GM18511 (cell line): Measurements from ENCODE around the gene ASB14.
"Not testable (repeated sequence)": the region's sequence is repeated elsewhere in the genome, so short reads cannot be mapped to it uniquely, and the experiment has no call there.

Source experiments
- ATAC-seq: cut with Tn5 transposase; IDR thresholded peaks from one replicate; pipeline ENCODE4 v1.9.1; 2021; ENCODE audit warnings: mild to moderate bottlenecking, moderate library complexity; ENCODE audit not compliant: unreplicated experiment

ASB14 gene

DNA sequence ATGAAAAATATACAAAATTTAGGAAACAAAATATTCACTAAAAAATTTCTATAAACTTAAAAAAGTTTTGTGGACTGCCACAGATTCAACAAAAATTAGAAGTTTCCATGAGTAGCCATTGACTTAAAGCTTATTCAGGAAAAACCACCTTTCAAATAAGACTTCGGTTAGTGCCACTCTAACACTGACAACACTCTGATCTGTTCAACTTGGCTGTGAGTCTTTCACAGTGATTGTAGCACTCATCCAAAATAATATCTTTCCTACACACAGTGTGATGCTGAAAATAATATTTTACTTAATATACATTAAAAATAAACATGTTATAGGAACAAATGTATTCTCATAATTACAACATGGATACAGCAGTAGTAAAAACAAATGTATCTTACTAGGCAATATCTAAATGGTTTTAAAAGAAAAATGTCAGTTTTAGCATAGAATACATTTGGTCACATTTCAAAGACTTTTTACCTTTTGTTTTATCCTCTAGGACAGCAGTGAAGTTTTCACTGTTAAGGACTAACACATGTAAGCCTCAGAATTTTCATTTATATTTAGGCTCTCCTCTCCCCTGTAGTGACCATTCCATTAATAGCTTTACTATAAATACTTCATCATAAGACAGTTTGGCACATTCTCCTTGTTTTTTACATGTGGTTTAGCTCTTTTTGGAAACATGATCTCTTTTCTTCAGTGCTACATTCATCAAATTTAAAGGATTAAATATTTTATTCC, at the start of gene ASB14:
Gene ASB14 (minus strand): TSS at position 527 of the 738 bp plus-strand sequence. CDS start 652 bp downstream, outside the sequence.
- no peak for ATAC-seq

DNA sequence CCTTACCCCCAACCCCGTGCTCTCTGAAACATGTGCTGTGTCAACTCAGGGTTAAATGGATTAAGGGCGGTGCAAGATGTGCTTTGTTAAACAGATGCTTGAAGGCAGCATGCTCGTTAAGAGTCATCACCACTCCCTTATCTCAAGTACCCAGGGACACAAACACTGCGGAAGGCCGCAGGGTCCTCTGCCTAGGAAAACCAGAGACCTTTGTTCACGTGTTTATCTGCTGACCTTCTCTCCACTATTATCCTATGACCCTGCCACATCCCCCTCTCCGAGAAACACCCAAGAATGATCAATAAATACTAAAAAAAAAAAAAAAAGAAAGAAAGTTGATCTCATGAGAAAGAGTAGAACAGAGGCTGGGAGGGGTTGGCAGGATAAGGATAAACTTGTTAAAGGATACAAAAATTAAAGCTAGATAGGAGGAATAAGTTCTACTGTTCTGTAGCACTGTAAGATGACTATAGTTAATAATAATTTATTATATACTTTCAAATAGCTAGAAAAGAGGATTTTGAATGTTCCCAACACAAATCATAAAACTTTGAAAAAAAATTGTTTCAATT, 46.7 kb upstream of the ASB14 start:
- ATAC-seq, result not testable (repeated sequence)

DNA sequence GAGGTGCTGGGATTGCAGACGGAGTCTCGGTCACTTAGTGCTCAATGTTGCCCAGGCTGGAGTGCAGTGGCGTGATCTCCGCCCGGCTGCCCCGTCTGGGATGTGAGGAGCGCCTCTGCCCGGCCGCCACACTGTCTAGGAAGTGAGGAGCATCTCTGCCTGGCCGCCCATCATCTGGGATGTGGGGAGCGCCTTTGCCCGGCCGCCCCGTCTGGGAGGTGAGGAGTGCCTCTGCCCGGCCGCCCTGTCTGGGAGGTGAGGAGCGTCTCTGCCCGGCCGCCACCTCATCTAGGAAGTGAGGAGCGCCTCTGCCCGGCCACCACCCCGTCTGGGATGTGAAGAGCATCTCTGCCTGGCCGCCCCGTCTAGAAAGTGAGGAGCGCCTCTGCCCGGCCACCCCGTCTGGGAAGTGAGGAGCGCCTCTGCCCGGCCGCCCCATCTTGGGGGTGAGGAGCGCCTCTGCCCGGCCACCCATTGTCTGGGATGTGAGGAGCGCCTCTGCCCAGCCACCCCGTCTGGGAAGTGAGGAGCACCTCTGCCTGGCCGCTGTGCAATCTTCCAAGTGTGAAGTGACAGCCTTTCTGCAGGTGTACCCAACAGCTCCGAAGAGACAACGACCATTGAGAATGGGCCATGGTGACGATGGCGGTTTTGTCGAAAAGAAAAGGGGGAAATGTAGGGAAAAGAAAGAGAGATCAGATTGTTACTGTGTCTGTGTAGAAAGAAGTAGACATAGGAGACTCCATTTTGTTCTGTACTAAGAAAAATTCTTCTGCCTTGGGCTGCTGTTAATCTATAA, 46.0 kb upstream of the ASB14 start:
- not testable (repeated sequence) for ATAC-seq

DNA sequence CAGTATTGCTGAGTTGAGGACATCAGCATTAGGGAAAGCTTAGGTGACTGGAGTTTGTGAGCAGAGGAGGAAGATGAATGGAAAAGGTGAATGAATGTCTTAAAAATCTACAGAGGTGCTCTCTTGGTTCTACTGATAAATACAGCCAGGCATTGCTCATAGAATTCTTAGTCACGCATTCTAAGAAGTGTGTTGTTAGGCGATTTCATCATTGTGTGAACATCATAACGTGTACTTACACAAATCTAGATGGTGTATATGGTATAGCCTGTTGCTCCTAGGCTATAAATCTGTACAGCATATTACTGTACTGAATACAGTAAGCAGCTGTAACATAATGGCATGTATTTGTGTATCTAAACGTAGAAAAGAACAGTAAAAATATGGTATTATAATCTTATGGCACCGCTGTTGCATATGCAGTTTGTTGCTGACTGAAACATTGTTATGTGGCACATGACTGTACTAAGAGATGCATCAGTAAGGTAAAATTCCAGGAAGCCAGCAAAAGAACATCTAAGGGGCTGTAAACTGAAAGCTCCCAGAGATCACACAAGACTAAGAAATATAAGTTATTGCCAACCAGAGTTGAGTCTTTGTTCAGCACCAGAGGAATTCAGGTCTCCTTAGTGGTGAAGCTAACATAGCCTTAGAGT, 42.9 kb upstream of the ASB14 start:
- ATAC-seq, result no peak

DNA sequence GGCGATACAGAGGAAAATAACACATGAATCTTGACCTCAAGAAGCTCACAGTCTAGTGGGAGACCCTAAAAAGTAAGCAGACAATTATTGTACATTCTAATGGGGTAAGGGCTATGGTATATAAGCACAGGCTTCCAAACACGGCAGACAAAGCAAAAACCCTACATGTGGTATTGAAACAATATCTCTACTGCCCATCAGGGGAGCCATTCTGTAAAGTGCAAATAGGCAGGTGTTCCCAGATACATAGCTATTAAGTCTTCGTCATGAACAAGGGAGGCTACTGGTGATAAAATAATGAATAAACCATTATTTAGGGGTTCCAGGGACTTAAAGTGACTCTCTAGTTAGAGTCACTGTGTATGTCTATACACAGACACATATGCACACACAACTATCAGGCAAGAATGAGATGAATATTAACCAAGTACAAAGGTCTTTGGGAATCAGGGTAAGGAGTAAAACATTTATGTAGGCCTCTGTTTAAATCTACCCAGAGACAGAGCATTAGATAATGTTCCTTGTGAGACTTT, 38.7 kb upstream of the ASB14 start:
- ATAC-seq, result no peak

DNA sequence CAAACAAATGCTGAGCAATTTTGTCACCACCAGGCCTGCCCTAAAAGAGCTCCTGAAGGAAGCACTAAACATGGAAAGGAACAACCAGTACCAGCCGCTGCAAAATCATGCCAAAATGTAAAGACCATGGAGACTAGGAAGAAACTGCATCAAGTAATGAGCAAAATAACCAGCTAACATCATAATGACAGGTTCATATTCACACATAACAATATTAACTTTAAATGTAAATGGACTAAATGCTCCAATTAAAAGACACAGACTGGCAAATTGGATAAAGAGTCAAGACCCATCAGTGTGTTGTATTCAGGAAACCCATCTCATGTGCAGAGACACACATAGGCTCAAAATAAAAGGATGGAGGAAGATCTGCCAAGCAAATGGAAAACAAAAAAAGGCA, 34.0 kb upstream of the ASB14 start:
- not testable (repeated sequence) for ATAC-seq

DNA sequence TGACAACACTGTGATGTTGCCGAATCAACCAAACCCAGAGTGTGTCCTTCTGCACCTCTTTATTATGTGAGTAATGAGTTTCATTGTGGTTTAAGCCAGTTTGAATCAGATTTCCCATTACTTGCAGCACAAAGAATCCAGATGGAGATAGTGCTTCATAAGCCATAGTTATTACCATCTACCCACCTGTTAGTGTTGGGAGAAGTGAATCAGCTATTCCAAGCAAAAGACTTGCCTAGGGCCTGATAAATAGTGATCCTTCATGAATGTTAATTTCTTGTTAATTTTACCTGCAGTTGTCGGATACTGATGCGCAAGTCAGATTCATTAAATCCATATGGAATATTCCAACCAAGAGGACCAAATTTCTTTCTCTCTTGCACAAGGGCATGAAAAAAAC, 21.7 kb upstream of the ASB14 start:
- ATAC-seq, result no peak

DNA sequence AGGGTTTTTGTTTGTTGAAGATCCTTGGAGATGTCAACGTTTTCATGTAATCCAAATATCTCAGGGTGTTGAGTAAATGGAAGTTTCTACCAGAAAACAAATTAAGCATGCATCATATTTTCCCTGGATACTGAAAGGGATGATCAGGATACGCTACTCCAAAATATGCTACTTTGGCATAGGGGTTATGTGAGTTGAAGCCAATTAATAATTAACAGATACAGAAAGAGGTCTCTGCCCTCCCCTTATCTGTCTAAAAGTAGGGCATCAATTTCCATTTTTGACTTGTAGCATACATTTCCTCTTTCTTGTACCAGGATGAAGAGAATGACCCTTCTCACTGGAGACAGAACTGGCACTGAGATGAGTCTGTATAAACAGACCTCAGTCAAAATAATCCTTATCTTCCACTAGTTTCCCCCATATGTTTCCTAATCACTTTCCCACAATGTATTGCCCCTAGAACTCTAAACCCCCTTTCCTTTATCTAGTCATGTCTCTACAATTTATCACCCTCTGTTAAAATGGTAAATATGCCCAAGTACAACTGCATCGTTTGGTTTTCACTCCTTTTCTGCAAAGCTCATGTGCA, 17.4 kb upstream of the ASB14 start:
- no peak for ATAC-seq

DNA sequence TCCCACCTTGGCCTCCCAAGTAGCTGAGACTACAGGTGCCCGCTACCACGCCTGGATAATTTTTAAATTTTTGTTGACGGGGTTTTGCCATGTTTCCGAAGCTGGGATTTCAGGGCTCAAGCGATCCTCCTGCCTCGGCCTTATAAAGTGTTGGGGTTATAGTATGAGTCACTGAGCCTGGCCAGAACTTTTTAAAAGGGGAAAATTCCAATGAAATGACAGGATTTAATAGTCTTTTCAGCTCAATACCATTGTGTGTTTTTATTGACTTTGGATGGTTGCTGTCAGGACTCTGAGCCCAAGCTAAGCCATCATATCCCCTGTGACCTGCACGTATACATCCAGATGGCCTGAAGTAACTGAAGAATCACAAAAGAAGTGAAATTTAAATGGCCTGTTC, 11.0 kb upstream of the ASB14 start:
- not testable (repeated sequence) for ATAC-seq

DNA sequence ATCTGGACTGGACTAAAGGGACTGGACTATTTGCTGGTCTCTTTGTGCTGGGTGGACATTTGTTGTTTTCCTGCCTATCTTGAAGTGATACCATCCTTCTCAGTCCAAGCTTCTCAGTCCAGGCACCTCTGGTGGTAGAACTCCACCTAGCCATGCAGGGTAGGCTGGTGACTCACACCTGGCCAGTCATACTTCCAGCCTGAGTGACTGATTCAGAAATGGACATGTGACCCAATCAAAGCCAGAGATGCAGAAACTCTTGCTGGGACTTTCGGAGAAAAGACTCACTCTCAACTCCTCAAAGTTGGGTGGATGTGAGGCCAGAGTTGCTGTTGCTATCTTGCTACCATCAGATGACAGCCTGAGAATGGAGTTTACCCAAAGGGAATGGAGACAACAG, 5.6 kb upstream of the ASB14 start:
- no peak for ATAC-seq

DNA sequence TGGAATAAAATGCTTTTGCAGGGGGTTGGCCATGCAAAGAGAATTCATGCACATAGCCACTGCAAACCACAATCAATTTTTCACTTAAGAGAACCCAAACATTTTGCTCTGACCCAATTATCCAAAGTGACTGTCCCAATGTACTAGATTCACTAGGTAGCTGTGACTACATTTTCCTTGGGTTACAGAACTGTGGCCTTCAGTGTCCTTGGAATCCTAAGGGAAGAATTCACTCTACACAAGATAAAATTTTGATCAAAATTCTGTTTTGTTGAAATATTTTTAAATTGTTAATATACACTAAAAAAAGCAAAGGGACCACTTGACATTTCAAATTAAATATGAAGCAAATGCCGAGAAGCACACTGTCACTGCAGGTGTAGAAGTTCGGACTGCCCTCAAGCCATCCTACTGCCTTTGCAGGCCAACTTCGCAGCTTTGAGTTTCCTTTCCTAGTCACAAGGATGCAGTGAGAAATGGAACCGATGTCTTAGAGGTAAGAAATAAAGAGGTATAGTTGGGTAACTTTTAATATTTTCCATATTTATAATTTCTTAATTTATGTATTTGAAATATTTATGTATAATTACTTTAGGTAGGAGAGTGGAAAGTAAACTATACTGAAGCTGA, 527 bp upstream of the ASB14 start:
- ATAC-seq, result no peak

DNA sequence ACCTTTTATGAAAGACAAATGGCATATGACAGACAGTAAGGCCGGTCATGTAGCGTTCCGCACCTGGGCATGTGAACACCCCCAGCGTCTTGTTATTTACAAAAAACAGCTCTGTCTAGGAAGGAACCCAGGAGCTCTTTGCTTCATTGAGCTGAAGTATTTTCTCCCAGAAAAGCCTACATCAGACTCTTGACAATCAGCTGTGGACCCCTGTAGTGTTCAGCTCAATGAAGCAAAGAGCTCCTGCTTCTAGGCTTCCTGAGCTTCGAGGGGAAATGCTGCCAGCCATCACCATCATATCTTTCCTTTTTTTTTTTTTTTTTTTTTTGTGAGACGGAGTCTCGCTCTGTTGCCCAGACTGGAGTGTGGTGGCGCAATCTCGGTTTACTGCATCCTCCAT, 4.1 kb downstream of the ASB14 start:
- ATAC-seq, result no peak

DNA sequence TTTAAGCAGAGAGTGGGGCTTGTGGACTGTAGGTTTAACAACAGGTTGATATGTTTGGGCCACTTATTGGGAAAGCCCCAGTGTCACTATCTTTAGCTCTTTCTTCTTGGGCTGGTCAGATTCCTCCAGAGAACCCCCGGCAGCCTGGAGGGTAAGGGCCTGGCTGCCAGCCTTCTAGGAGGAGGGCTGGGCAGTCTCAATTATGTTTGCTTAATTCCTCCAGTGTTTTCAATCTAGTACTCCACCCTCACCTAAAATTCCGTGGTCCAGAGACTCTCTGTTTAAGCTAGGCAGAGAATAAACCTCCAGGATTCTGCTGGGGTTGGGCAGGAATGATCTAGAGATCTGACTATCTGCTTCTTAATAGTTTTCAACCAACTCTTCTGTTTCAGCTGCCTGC, 5.3 kb downstream of the ASB14 start:
- no peak for ATAC-seq

DNA sequence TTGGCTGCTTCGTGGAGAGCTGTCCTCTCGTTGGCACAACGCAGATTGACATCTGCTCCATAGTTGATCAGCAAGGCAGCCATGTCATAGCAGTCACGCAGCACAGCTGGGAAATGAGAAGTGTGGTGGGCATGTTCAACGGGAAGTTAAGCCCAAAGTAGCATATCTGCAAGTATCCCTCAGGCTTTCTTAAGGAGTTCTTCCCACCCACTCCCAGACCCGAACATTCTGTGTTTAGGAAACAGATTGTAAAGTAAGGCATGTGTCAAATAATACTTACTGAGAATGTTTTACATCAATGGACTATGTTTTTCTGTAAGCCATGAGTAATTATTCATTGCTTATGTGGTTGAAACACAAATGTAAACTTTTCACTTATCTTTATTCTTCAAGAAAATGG, 9.2 kb downstream of the ASB14 start:
- ATAC-seq, result no peak

DNA sequence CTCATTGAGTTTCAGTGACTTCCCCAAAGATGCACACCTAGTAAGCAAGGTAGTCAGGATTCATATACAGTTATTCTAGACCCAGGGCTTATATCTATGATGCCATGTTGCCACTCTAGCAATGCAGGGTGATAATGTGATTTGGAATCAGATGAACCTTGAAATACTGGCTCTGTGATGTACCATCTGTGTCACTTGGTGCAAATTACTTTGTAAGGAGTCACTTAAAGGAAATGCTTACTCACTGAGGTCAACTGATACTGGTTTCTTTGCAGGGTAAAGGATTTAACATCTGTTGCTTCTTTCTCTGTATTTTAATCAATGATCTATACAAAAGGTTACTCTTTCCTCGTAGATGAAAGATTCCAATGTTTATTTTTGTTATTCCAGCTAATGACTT, 10.8 kb downstream of the ASB14 start:
- no peak for ATAC-seq

DNA sequence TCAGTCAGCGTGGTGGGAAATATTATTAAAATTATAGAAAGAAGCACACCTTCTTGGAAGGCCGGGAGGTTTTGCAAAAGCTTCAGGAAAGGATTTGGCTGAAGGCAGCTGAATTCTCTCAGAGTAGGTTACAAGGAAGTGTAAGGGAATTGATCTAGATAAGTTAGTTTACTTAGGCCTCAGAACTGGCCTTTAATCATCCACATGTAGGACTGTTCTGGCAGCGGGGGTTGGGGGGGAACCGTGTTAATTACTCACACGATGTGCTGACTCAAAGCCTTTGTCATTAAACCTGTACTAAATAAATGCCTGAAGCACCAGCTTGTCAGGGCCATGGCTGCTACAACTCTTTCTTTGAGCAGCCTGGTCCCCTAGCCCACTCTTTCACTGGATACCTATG, 12.8 kb downstream of the ASB14 start:
- ATAC-seq, result no peak

DNA sequence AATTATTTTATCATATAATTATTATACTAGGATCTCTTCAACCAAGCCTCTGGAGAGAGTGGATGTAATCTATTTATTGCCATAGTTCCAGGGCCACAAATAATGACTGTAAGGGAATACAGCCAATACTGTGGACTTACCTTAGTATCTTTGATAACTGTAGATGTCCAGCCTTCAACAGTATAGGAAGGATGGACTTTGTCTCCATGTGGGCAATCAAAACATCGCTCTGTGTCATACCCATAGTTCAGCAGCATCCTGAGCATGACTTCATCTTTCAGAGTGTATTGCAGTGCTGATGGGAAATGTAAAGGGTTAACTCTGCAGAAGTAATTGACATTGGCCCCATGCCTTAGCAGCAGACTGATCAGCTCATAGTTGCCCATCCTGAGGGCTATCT, 14.2 kb downstream of the ASB14 start:
- ATAC-seq, result no peak

DNA sequence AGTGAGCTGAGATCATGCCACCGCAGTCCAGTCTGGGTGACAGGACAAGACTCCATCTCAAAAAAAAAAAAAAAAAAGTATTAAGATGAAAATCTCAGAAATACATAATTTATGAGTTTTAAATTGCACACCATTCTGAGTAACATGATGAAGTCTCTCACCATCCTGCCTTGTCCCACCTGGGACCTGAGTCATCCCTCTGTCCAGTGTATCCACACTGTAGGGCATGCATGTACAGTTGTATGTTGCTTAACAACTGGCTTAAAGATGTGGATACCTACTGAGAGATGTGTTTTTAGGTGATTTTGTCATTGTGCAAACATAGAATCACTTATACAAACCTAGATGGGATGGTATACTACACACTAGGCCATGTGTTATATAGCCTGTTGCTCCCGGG, 17.1 kb downstream of the ASB14 start:
- no peak for ATAC-seq

DNA sequence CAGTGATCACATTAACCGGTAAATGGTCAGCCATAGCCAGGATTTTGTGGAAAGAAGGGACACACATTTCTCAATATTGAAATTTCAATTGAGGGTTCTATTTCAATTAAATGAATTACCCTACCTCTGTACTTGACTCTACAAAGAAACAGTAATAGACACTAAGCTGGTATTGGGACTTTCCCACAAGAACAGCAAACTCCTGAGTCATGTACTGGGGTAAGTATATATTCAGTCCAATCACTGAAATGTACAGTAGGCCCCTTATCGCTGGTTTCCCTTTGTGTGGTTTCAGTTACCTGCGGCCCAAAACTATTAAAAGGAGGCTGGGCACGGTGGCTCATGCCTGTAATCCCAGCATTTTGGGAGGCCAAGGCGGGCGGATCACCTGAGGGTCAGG, 17.6 kb downstream of the ASB14 start:
- ATAC-seq, result no peak

DNA sequence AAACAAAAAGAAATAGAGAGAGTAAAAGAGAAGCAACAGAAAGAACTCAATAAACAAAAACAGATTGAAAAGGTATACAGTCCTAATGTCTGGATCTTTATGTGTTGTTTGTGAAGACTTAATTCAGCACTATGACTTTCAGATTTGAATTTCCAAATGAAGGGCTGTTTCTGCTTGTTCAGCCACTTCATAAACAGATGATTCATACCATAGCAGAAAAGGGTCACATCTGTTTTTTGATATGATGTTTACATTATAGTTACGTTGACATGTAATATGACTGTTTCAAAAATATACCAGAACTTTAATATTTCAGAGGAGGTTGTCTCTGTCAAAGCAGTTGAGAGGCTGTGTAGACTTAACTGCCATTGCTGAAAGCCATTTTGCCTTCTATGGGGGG, 24.1 kb downstream of the ASB14 start:
- ATAC-seq, result no peak
